ENCODE results near the gene PRXL2B. TPM values are rescaled to one million over a fixed set of nuclear protein-coding genes. Genes with fewer than 3 reads are reported as not detected.

The PRXL2B gene
- total and polyA plus RNA-seq, 9 donors, result 8.9 to 32.4 (median 22.9) TPM

GRCh38 chr1:2557482-2558400 lies 28.8 kb upstream of the PRXL2B start:
- H3K36me3 ChIP-seq (ENCODE audit: control insufficient read depth, insufficient read depth, low read length), result peaks cover 11% of the 10 kb centered on the region

GRCh38 chr1:2558420-2558819 lies 28.2 kb upstream of the PRXL2B start:
- Histone ChIP-seq H3K4me1 (ENCODE audit: control insufficient read depth, insufficient read depth, low read length) (peaks cover 26% of the 10 kb centered on the region), H3K36me3 (ENCODE audit: control insufficient read depth, insufficient read depth, low read length) (peaks cover 11% of the 10 kb centered on the region), H3K4me3 (ENCODE audit: low read length) (no peak overlapping the region)

More at GRCh38 chr1:2557482-2558400, 28.8 kb upstream of the PRXL2B start:
- 82% methylated on average over 24 of the region's 30 CpGs for WGBS (ENCODE audit: insufficient coverage)
- no peaks in the 10 kb centered on the region for H3K9me3 ChIP-seq (replicated peaks; ENCODE audit: control insufficient read depth, low read depth, low read length)
- H3K4me3 ChIP-seq (ENCODE audit: low read length), result peak overlapping the region; percentile 37
- peaks cover 2% of the 10 kb centered on the region for H3K27me3 ChIP-seq (ENCODE audit: control insufficient read depth, insufficient read depth, low read length)
- H3K4me1 ChIP-seq (ENCODE audit: control insufficient read depth, insufficient read depth, low read length), result peaks cover 26% of the 10 kb centered on the region
- DNase-seq, result no peak
- H3K27ac ChIP-seq (ENCODE audit: low read length), result no peak overlapping the region

GRCh38 chr1:2558861-2559260 lies 27.7 kb upstream of the PRXL2B start:
- Histone ChIP-seq H3K4me3 (ENCODE audit: low read length) (no peak overlapping the region), H3K27me3 (ENCODE audit: control insufficient read depth, insufficient read depth, low read length) (peaks cover 2% of the 10 kb centered on the region), H3K9me3 (replicated peaks; ENCODE audit: control insufficient read depth, low read depth, low read length) (no peaks in the 10 kb centered on the region), H3K36me3 (ENCODE audit: control insufficient read depth, insufficient read depth, low read length) (peaks cover 11% of the 10 kb centered on the region), H3K27ac (ENCODE audit: low read length) (no peak overlapping the region), H3K4me1 (ENCODE audit: control insufficient read depth, insufficient read depth, low read length) (peaks cover 26% of the 10 kb centered on the region)
- WGBS (ENCODE audit: insufficient coverage), result 94% methylated on average over 6 of the region's 6 CpGs
- no peak for DNase-seq

More at GRCh38 chr1:2558420-2558819, 28.2 kb upstream of the PRXL2B start:
- Histone ChIP-seq H3K27me3 (ENCODE audit: control insufficient read depth, insufficient read depth, low read length) (peaks cover 2% of the 10 kb centered on the region), H3K27ac (ENCODE audit: low read length) (no peak overlapping the region), H3K9me3 (replicated peaks; ENCODE audit: control insufficient read depth, low read depth, low read length) (no peaks in the 10 kb centered on the region)
- 88% methylated on average over 11 of the region's 12 CpGs for WGBS (ENCODE audit: insufficient coverage)
- DNase-seq, result no peak

- H3K36me3 ChIP-seq (ENCODE audit: control insufficient read depth, insufficient read depth, low read length), result peaks cover 11% of the 10 kb centered on the region
- peaks cover 22% of the 10 kb centered on the region for H3K4me1 ChIP-seq (ENCODE audit: control insufficient read depth, insufficient read depth, low read length)
- no peak overlapping the region for H3K27ac ChIP-seq (ENCODE audit: low read length)
- H3K4me3 ChIP-seq (ENCODE audit: low read length), result no peak overlapping the region
- H3K27me3 ChIP-seq (ENCODE audit: control insufficient read depth, insufficient read depth, low read length), result no peaks in the 10 kb centered on the region
- H3K9me3 ChIP-seq (replicated peaks; ENCODE audit: control insufficient read depth, low read depth, low read length), result no peaks in the 10 kb centered on the region
- 65% methylated on average over 26 of the region's 35 CpGs for WGBS (ENCODE audit: insufficient coverage)
- no peak for DNase-seq
Observed at GRCh38 chr1:2559509-2560298, 26.9 kb upstream of the PRXL2B start.

GRCh38 chr1:2560299-2561073 lies 26.1 kb upstream of the PRXL2B start:
- Histone ChIP-seq H3K4me1 (ENCODE audit: control insufficient read depth, insufficient read depth, low read length) (peaks cover 15% of the 10 kb centered on the region), H3K4me3 (ENCODE audit: low read length) (no peak overlapping the region), H3K9me3 (replicated peaks; ENCODE audit: control insufficient read depth, low read depth, low read length) (no peaks in the 10 kb centered on the region), H3K27me3 (ENCODE audit: control insufficient read depth, insufficient read depth, low read length) (peaks cover 1% of the 10 kb centered on the region), H3K36me3 (ENCODE audit: control insufficient read depth, insufficient read depth, low read length) (peaks cover 11% of the 10 kb centered on the region), H3K27ac (ENCODE audit: low read length) (no peak overlapping the region)
- 83% methylated on average over 13 of the region's 15 CpGs for WGBS (ENCODE audit: insufficient coverage)
- no peak for DNase-seq

- H3K9me3 ChIP-seq (replicated peaks; ENCODE audit: control insufficient read depth, low read depth, low read length), result no peaks in the 10 kb centered on the region
- DNase-seq, result no peak
- no peak overlapping the region for H3K27ac ChIP-seq (ENCODE audit: low read length)
- no peak overlapping the region for H3K4me3 ChIP-seq (ENCODE audit: low read length)
- H3K36me3 ChIP-seq (ENCODE audit: control insufficient read depth, insufficient read depth, low read length), result peaks cover 11% of the 10 kb centered on the region
- WGBS (ENCODE audit: insufficient coverage), result 83% methylated on average over 6 of the region's 11 CpGs
- H3K27me3 ChIP-seq (ENCODE audit: control insufficient read depth, insufficient read depth, low read length), result peaks cover 2% of the 10 kb centered on the region
- peaks cover 8% of the 10 kb centered on the region for H3K4me1 ChIP-seq (ENCODE audit: control insufficient read depth, insufficient read depth, low read length)
Observed at GRCh38 chr1:2561446-2561845, 25.1 kb upstream of the PRXL2B start.

- whole genome bisulfite sequencing (ENCODE audit: insufficient coverage), result 84% methylated on average over 17 of the region's 24 CpGs
- Histone ChIP-seq H3K27ac (ENCODE audit: low read length) (no peak overlapping the region), H3K9me3 (replicated peaks; ENCODE audit: control insufficient read depth, low read depth, low read length) (no peaks in the 10 kb centered on the region), H3K4me3 (ENCODE audit: low read length) (no peak overlapping the region), H3K4me1 (ENCODE audit: control insufficient read depth, insufficient read depth, low read length) (peaks cover 3% of the 10 kb centered on the region), H3K36me3 (ENCODE audit: control insufficient read depth, insufficient read depth, low read length) (peaks cover 11% of the 10 kb centered on the region), H3K27me3 (ENCODE audit: control insufficient read depth, insufficient read depth, low read length) (peaks cover 2% of the 10 kb centered on the region)
- DNase-seq, result no peak
Observed at GRCh38 chr1:2561898-2562895, 24.4 kb upstream of the PRXL2B start.

GRCh38 chr1:2563205-2563604 lies 23.4 kb upstream of the PRXL2B start:
- Histone ChIP-seq H3K27me3 (ENCODE audit: control insufficient read depth, insufficient read depth, low read length) (peaks cover 2% of the 10 kb centered on the region), H3K4me1 (ENCODE audit: control insufficient read depth, insufficient read depth, low read length) (peaks cover 3% of the 10 kb centered on the region), H3K36me3 (ENCODE audit: control insufficient read depth, insufficient read depth, low read length) (peaks cover 11% of the 10 kb centered on the region), H3K27ac (ENCODE audit: low read length) (no peak overlapping the region), H3K9me3 (replicated peaks; ENCODE audit: control insufficient read depth, low read depth, low read length) (no peaks in the 10 kb centered on the region), H3K4me3 (ENCODE audit: low read length) (no peak overlapping the region)
- 56% methylated on average over 12 of the region's 18 CpGs for WGBS (ENCODE audit: insufficient coverage)
- no peak for DNase-seq

Measured in muscle of leg (tissue), 11 donors.